ENCODE measurements around the gene PLIN1. TPM values are rescaled to one million over a fixed set of nuclear protein-coding genes. Genes with fewer than 3 reads are reported as not detected.

The PLIN1 gene
- total and polyA plus RNA-seq, 2 donors (not counting 3 experiments of a cell fraction or from before 2014, with no cell fraction given), result 0.07 TPM; not detected in 1

DNA sequence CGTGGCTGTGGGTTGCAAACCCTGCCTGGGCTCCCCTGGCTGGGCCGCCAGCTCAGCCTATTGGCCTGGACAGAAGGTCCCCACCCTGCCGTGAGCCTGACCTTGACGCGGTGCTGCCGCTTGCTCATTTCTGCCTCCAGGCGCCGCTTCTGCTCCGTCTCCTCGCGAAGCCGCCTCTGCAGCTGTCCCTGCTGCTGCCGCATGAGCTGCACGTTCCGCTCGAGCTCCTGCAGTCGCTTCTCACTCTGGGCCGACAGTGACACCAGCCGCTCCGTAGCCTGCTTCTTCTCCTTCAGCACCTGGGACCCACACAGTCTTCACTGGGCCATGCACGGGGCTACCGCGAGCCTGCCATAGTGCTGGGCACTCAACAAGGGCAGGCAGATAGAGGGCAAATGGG, 45.6 kb downstream of the PLIN1 start:
- POLR2A ChIA-PET, result no interaction called here
- no peaks in the 10 kb centered on the region for H3K9me1 ChIP-seq (replicated peaks; ENCODE audit: control insufficient read depth, extremely low read depth, insufficient read depth, low read length)

More for the DNA sequence above, 45.6 kb downstream of the PLIN1 start:
- no peak overlapping the region for H3K9ac ChIP-seq (replicated peaks; ENCODE audit: extremely low read depth, insufficient read depth, low read length)
- H3K4me3 ChIP-seq (replicated peaks in 1 of 3; ENCODE audit: insufficient read depth in 1 of 3, low read depth in 1 of 3, low read length in 3 of 3), result no peak overlapping the region
- dilution Hi-C loops (cut with MboI; ENCODE audit: extremely low pct_ligation_motif_present, low sequenced_read_pairs) (no loop called here), intact Hi-C loops (cut with micrococcal nuclease) (no loop called here)
- TF ChIP-seq, protein P1, sequence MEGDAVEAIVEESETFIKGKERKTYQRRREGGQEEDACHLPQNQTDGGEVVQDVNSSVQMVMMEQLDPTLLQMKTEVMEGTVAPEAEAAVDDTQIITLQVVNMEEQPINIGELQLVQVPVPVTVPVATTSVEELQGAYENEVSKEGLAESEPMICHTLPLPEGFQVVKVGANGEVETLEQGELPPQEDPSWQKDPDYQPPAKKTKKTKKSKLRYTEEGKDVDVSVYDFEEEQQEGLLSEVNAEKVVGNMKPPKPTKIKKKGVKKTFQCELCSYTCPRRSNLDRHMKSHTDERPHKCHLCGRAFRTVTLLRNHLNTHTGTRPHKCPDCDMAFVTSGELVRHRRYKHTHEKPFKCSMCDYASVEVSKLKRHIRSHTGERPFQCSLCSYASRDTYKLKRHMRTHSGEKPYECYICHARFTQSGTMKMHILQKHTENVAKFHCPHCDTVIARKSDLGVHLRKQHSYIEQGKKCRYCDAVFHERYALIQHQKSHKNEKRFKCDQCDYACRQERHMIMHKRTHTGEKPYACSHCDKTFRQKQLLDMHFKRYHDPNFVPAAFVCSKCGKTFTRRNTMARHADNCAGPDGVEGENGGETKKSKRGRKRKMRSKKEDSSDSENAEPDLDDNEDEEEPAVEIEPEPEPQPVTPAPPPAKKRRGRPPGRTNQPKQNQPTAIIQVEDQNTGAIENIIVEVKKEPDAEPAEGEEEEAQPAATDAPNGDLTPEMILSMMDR (IDR thresholded peaks at IDR 0.05; ENCODE audit: extremely low read depth in 1 of 2, insufficient read depth in 1 of 2, low read depth in 1 of 2, low read length in 2 of 2), result no peak
- no peak for TF ChIP-seq MYC (IDR thresholded peaks at IDR 0.05; ENCODE audit: low read depth, low read length)
- no peak for TF ChIP-seq FOS (IDR thresholded peaks at IDR 0.05; ENCODE audit: borderline replicate concordance, insufficient read depth, low read length)
- TF ChIP-seq GATA2 (IDR thresholded peaks at IDR 0.05; ENCODE audit: insufficient read depth, insufficient read length, low read depth, low read length), result no peak
- no peak for TF ChIP-seq POLR2AphosphoS5 (IDR thresholded peaks at IDR 0.05; ENCODE audit: insufficient read depth, low read depth, low read length)
- TF ChIP-seq, protein P2, sequence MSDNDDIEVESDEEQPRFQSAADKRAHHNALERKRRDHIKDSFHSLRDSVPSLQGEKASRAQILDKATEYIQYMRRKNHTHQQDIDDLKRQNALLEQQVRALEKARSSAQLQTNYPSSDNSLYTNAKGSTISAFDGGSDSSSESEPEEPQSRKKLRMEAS (IDR thresholded peaks at IDR 0.05; ENCODE audit: insufficient read depth, insufficient read length), result no peak
- TF ChIP-seq JUN (IDR thresholded peaks at IDR 0.05; ENCODE audit: borderline replicate concordance, insufficient read depth, insufficient read length, low read depth), result no peak
- no peak for TF ChIP-seq EZH2 (IDR thresholded peaks at IDR 0.05; ENCODE audit: borderline replicate concordance, low read depth, low read length, severe bottlenecking)
- TF ChIP-seq POLR2A (IDR thresholded peaks at IDR 0.05; ENCODE audit: low read depth, low read length), result no peak
- H3K4me2 ChIP-seq (ENCODE audit: insufficient read depth, low read length), result no peak overlapping the region
- BruUV-seq (replicated peaks), result no TSS peak
- no peaks in the 10 kb centered on the region for H3K79me2 ChIP-seq (ENCODE audit: control insufficient read depth, insufficient read depth, low read length)
- no peak overlapping the region for H2AFZ ChIP-seq (ENCODE audit: low read depth, low read length)
- DNase-seq (ENCODE audit: low read depth, low spot score), result no peak
- H3K27ac ChIP-seq (ENCODE audit: insufficient read depth, low read depth, low read length), result no peak overlapping the region
- no peaks in the 10 kb centered on the region for H3K27me3 ChIP-seq (ENCODE audit: control insufficient read depth in 2 of 2, insufficient read depth in 2 of 2, low read length in 2 of 2)
- FAIRE-seq, result no peak
- no peaks in the 10 kb centered on the region for H3K9me3 ChIP-seq (replicated peaks; ENCODE audit: control insufficient read depth, insufficient read depth, low read length)
- CTCF ChIA-PET, result no interaction called here
- no peaks in the 10 kb centered on the region for H4K20me1 ChIP-seq (replicated peaks; ENCODE audit: control insufficient read depth, extremely low read depth, insufficient read depth, low read length)
- peaks cover 0 to 40% of the 10 kb centered on the region in 2 experiments for H3K36me3 ChIP-seq (ENCODE audit: control insufficient read depth in 2 of 2, extremely low read depth in 1 of 2, insufficient read depth in 2 of 2, low read length in 2 of 2)
- H3K4me1 ChIP-seq (ENCODE audit: control insufficient read depth, extremely low read depth, insufficient read depth, low read length), result no peaks in the 10 kb centered on the region

Measured in endothelial cell of umbilical vein (primary cell).